SIG-M5 treated with dmso at 0.1 percent for 504 hours (cell line): ENCODE results near the gene SAMD9L.
"Not testable (repeated sequence)": the region's sequence is repeated elsewhere in the genome, so short reads cannot be mapped to it uniquely, and the experiment has no call there.

Experiments used
- DNase-seq: peaks from one replicate; lab custom pipeline; 2025; ENCODE audit not compliant: unreplicated experiment; lab: John Stamatoyannopoulos, UW

SAMD9L gene

DNA sequence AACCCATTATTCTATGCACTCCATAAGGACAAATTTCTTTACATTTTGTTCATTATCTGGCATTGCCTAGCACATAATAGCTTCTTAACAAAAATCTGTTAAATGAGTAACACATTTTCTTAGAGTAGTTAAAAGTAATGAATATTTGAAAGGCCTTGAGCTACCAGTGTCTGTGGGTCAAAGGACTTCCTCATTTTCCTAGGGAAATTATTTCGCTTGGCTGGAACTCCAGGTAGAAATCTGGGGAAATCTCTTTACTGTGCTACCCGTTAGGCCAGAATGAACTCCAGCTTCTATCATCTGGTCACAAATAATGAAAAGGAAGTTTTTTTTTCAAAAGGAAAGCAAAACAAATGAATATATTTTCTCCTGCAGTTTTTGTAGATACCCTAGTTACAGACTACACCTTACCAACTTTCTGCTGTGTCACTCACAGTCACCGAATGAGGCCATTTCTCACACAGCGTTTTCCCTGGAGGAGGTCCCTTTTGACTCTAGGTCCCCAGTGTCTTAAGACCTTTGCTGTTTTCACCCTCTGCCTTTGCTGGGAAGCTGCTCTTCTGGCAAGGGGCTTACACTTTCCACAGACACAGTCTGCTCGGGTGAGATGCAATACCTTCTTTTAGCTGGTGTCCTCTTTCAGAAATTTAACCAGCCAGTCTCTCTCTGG, 1.6 kb downstream of the SAMD9L start:
- DNase-seq, result no peak

DNA sequence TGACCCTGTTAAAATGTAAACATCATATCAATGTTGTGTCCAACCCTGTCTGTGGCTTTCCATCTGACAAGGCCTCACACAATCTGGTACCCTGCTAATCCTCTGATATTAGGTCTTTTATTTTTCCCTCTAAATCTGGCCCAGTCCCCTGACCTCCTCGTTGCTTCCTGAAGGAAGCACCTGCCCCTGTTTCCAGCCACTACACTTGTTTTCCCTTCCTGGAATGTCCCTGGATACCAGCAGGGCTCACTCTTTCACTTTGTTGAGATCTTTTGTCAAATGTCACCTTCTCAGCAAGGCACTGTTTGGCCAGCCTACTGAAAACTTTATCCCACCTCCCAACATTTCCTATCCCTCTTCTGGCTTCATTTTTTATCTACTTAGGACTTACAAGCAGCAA, 2.1 kb downstream of the SAMD9L start:
- DNase-seq, result no peak

DNA sequence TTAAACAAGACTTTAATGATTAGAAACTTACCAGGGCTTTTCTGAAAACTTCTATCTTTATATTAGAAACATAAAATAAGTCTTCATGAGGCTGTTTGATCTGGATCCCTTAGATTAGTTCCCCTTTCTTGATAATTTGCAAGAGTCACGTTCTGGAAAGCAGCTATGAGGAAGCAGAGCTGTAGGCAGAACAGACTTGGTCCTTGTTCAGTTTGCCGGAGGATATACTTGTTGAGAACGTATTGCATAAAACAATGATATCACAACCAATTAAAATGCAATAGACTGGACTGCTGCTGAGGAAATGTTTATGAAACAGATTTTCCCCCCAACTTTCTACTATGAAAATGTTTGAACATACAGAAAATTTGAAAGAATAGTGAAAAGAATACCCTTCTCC, 2.8 kb downstream of the SAMD9L start:
- DNase-seq, result peak; percentile 67

DNA sequence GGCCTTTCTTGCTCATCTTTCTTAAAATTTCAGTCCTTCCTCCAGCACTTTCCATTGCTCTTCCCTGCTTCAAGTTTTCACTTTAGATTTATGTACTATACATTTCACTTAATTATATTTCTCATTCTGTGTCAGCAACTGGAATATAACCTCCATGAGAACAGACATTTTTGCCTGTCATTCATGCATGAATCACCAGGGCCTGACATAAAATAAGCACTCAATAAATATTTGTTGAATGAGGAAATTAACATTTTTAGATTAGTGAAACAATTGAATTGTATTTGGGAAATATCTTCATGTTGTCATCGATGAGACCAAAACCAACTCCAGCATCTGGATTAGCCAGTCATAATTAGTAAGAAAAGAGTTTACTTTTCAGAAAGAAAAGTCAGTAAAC, 6.1 kb downstream of the SAMD9L start:
- no peak for DNase-seq

DNA sequence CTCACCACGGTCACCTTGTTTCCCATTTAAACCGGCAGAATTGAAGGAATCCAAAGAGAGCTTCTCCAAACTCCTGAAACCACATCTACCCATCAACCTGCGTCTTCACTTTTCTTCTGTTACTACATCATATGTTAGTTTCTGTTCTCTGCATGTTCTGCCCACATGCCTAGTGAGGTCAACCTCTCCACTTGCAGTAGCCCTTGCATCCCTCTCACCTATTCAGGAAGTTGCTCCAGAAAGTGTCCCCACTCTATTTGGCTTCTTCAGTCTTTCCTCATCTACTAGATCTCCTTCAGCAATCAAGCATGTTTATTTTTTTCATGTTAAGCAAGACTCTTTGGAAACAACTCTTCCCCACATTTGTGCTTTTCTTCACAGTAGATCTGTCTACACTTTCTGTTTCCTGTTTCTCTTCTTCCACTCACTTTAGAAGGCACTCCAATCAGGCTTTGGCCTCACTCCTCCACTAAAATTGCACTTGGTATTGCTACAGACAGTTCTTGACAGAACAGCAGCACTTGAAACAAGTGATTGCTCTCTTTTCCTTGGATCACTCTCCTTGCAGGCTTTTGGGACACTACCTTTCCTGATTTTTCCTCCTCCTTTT, 7.5 kb downstream of the SAMD9L start:
- peak; percentile 35 for DNase-seq

DNA sequence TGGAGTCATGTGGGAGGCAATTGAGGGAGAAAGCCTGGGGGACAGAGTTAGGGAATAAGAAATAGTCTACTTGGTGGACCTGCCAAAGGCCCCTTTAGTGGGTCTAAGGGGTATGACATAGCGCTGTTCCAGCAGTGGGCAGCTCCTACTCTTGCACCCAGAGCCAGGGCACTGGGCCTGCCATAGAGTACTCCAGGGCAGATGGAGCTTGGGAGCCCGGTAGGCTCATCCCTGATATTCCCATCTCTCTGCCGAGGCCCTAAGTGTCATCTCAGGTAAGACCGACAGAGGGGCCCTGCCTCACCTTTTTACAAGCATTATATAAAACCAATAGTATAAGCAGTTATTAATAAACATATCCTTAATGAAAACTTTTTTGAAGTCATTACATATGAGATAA, 9.6 kb downstream of the SAMD9L start:
- no peak for DNase-seq

DNA sequence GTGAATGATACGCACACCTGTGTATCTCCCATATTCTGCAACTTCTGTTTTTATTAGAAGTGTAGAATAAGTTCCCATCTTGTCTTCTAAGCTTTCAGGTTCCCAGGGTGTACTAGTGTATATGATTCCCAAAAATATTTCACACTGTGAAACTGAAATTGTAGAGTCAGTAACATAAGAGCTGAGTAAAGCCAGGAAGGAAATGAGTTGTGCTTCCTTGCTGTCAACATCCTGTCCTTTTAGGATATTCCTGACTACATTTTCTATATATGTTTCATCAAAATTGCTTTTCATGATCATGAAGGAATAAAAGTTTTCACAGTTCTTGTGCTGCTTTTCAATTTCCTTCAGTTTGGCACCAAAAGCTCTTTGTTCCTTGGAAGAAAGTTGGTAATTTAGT, 15.2 kb downstream of the SAMD9L start:
- no peak for DNase-seq

DNA sequence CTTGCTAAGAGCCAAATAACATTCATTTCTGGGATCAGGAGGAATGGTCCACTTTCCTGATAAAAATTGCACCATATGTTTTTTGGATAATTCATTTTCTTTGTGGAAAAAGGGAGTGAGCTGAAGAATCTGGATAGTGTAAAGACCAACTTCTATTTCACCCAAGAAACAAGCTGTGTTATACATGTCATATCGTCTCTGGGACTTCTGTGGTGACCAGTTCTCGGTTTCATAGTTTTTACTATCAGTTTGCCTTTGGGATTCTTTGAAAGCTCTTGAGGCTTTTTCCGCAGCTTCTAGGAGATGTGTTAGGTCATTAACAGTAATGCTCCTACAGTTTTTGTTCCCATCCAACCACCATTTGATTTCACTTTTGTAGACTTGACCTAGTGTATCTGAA, 16.0 kb downstream of the SAMD9L start:
- DNase-seq, result no peak

DNA sequence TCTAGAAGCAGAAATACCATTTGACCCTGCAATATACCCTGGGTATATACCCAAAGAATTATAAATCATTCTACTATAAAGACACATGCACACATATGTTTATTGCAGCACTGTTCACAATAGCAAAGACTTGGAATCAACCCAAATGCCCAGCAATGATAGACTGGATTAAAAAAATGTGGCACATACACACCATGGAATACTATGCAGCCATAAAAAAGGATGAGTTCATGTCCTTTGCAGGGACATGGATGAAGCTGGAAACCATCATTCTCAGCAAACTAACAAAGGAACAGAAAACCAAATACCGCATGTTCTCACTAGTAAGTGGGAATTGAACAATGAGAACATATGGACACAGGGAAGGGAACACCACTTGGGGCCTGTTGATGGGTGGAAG, 21.2 kb downstream of the SAMD9L start:
- not testable (repeated sequence) for DNase-seq

DNA sequence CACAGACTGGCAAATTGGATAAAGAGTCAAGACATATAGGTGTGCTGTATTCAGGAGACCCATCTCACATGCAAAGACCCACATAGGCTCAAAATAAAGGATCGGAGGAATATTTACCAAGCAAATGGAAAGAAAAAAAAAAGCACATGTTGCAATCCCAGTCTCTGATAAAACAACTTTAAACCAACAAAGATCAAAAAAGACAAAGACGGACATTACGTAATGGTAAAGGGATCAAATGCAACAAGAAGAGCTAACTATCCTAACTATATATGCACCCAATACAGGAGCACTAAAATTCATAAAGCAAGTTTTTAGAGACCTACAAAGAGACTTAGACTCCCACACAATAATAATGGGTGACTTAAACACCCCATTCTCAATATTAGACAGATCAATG, 24.7 kb downstream of the SAMD9L start:
- DNase-seq, result not testable (repeated sequence)

DNA sequence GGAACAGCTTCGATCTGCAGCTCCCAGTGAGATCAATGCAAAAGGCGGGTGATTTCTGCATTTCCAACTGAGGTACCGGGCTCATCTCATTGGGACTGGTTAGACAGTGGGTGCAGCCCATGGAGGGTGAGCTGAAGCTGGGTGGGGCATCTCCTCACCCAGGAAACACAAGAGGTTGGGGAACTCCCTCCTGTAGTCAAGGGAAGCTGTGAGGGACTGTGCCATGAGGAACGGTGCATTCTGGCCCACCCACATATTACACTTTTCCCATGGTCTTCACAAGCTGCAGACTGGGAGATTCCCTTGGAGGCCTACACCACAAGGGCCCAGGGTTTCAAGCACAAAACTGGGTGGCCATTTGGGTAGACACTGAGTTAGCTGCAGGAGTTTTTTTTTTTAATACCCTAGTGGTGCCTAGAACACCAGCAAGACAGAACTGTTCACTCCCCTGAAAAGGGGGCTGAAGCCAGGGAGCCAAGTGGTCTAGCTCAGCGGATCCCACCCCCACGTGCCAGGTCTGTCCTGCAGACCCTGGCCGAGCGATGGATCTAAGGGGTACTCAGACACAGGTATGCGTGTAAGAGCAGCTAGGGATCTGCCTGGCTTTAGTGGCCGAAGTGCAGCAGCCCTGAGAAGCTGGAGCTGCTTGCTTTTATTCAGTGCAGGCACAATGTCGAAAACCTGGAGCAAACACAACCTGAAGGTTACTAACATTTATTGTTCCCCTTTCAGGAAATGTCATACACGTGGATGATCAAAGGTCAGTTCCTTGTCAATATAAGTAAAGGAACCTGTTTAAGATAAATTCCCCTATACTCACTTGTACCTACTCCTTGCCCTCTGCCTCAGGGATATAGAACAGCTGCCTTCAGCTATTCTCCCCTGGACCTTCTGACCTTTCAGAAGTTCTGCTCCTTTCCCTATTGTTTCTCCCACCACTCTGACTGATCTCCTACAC, 27.3 kb downstream of the SAMD9L start:
- no peak for DNase-seq

DNA sequence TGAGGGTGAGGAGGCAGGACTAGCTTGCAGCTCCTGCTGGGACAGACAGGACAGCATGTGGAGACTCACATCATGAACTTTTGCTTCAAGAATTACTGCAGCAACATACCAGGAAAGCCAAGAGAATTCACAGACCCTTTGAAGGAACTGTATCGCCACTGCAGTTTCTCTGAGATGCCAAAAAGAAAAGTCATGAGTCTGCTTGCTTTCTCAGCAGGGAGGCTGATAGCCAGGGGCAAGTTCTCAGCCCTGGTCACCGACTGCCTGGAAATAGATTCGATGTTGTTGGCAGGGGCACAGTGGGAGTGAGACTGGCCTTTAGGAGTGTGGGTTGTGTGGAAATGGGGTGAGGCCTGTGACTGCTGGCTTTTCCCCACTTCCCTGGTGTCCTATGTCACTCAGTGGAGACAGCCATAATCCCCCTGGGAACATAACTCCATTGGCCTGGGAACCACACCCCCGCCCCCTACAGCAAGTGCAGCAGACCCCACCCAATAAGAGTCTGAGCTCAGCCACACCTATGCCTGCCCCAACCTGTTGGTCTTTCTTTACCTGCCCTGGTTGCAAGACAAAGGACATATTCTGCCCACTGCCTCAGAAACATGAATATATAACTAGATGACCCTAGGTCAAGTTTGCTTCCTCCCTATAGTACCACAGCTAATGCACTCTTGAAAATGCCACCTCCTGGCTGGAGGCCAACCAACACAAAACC, 28.8 kb downstream of the SAMD9L start:
- DNase-seq, result no peak

DNA sequence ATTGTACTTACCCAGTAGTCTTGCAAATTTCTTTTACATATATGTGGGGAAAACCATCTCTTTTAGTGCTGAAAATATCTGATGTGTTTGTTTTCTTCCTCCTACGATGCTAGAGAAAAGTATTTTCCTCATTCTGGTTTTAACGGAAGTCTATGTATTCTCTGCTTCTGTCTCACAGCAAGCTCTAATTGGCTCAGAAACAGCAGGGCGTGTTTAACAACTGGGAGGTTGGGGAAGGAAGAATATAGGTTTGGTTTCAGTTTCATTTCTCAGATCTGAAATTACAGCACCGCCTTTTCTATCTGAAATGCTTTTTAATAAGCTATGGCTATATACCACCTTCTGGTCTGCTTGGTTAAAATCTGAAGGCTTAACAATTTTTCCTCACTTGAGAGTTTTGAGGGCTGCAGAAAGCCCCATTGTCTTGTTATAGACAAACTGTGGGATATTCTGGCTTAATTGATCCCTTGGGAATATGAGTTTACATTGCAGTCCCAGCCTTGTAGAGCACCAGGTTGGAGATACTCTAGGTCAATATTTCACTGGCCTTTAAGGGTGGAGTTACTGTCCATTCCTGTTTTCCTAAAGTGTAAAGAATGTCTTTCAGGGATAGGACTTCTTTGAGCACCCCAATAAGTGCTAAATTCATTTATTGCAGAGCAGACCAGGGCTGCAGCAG, 30.2 kb downstream of the SAMD9L start, which contains the start of gene SAMD9:
SAMD9 (minus strand) TSS at position 128 of the 679 bp plus-strand sequence. CDS start 11,882 bp downstream, outside the sequence.
- DNase-seq, result peak; percentile 88

DNA sequence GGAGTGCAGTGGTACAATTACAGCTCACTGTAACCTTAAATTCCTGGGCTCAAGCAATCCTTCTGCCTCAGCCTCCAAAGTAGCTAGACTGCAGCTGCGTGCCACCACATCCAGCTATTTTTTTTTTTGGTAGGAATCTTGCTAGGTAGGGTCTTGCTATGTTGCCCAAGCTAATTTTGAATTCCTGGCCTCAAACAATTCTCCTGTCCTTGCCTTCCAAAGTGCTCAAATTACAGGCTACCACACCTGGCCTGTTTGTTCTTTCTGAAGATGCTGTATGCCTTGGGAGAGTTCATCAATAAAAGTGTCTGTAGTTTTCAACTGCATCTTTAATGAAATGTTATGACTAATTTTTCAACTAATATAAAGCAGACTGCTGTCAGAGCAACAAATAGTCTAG, 30.9 kb downstream of the SAMD9L start:
- no peak for DNase-seq

DNA sequence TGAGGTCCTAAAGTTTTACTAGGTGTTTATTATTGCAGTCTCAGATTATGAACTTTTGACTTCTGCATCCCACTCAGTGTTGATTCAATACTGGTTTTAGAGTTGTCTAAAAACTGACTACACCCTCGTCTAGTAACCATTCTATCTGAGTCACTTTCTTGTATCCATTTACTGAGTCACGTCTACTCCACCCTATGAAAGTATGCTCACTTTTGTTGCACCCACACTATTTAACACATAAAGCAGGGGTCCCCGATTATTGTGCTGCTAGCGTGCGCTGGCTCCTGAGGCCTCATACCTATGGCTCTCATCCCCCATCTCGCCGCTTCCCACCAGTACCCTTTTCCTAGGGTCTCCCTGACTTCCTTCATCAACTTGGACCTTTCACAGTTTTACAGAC, 32.4 kb downstream of the SAMD9L start:
- no peak for DNase-seq

DNA sequence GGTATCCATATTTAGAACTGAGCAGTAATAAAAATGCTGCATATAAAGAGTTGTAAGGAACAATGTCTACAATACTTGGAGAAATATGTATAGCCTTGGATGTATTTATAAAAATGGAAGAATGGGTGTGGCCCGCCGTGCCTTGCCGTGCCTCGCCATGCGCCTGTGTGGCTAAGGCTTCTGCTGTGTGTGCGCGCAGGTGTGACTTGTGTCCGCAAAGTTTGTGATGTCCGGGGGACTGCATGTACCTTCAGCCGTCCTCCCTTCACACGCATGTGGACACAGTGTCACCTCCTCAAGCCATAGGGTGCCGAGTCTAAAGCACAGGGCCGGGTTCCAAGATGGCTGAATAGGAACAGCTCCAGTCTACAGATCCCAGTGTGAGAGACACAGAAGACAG, 40.2 kb downstream of the SAMD9L start:
- DNase-seq, result no peak

DNA sequence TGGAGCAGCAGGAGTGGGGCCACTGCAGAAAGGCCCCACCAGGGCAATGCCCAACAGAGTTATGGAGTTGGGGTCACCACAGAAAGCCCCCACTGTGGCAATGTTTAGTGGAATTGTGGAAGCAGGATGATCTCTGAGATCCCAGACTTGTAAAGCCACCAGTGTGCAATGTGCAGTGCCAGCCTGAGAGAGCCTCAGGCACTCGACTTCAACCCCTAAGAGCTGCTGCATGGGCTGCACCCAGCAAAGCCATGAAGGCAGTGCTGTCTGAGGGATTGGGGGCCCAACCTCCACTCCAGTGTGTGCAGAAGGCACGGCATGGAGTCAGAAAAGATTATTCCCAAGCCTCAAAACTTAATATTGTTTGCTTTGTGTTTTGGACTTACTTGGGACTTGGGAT, 50.8 kb downstream of the SAMD9L start:
- DNase-seq, result no peak

DNA sequence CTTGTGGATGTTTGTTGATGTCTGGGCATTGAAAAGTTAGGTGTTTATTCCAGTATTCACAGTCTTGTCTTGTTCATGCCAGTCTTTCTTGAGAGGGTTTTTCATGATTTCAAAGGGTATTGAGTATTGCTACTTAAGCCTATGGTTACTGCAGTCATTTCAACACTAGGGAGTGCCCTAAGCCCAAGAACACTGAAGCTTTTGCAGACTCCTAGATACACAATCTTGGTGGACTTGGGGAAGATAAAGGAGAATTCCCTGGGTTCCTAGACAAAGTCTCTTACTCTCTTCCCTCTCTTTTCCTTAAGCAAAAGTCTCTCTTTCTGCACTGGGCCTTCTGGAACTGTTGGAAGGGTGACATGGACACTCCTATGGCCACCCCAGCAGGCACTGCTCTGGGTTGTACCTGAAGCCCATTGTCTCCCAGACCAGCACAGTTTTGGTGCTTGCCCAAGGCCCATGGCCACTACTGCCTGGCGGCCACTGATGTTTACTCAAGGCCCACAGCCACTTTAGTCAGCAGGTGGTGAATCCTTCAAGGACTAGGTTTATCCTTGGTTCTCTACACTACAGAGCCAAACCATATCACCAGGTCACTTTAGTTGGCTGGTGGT, 55.3 kb downstream of the SAMD9L start:
- peak; percentile 53 for DNase-seq
